ENCODE data around the gene CREB5.

Gene CREB5

GRCh38 chr7:28531291-28531690 is 119.0 kb downstream of the CREB5 start:
- Histone ChIP-seq H2AFZ (ENCODE audit: low read depth) (no peak overlapping the region), H3K36me3 (ENCODE audit: insufficient read depth) (no peaks in the 10 kb centered on the region), H3K4me1 (ENCODE audit: low read depth, poor library complexity, severe bottlenecking) (no peaks in the 10 kb centered on the region), H3K27ac (no peak overlapping the region), H3K4me3 (IDR thresholded peaks at IDR 0.05; ENCODE audit: insufficient read depth, low read depth, low read length) (no peak overlapping the region), H3K4me2 (no peak overlapping the region), H4K20me1 (ENCODE audit: insufficient read depth) (no peaks in the 10 kb centered on the region), H3K79me2 (ENCODE audit: insufficient read depth, low read depth) (no peaks in the 10 kb centered on the region), H3K9ac (no peak overlapping the region), H3K27me3 (ENCODE audit: insufficient read depth, low read depth) (no peaks in the 10 kb centered on the region)
- TF ChIP-seq, protein P1, sequence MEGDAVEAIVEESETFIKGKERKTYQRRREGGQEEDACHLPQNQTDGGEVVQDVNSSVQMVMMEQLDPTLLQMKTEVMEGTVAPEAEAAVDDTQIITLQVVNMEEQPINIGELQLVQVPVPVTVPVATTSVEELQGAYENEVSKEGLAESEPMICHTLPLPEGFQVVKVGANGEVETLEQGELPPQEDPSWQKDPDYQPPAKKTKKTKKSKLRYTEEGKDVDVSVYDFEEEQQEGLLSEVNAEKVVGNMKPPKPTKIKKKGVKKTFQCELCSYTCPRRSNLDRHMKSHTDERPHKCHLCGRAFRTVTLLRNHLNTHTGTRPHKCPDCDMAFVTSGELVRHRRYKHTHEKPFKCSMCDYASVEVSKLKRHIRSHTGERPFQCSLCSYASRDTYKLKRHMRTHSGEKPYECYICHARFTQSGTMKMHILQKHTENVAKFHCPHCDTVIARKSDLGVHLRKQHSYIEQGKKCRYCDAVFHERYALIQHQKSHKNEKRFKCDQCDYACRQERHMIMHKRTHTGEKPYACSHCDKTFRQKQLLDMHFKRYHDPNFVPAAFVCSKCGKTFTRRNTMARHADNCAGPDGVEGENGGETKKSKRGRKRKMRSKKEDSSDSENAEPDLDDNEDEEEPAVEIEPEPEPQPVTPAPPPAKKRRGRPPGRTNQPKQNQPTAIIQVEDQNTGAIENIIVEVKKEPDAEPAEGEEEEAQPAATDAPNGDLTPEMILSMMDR (conservative IDR thresholded peaks at IDR 0.05; ENCODE audit: low read depth, low read length), result no peak

- no peak overlapping the region for H2AFZ ChIP-seq (ENCODE audit: low read depth)
- H3K4me3 ChIP-seq (IDR thresholded peaks at IDR 0.05; ENCODE audit: insufficient read depth, low read depth, low read length), result no peak overlapping the region
- H3K4me2 ChIP-seq, result no peak overlapping the region
- H3K9ac ChIP-seq, result no peak overlapping the region
- H4K20me1 ChIP-seq (ENCODE audit: insufficient read depth), result no peaks in the 10 kb centered on the region
- no peaks in the 10 kb centered on the region for H3K79me2 ChIP-seq (ENCODE audit: insufficient read depth, low read depth)
- H3K36me3 ChIP-seq (ENCODE audit: insufficient read depth), result no peaks in the 10 kb centered on the region
- TF ChIP-seq, protein P1 (conservative IDR thresholded peaks at IDR 0.05; ENCODE audit: low read depth, low read length), result no peak
- H3K27ac ChIP-seq, result no peak overlapping the region
- H3K27me3 ChIP-seq (ENCODE audit: insufficient read depth, low read depth), result no peaks in the 10 kb centered on the region
- H3K4me1 ChIP-seq (ENCODE audit: low read depth, poor library complexity, severe bottlenecking), result no peaks in the 10 kb centered on the region
Measured at GRCh38 chr7:28532181-28532580, 119.9 kb downstream of the CREB5 start.

- Histone ChIP-seq H3K4me1 (ENCODE audit: low read depth, poor library complexity, severe bottlenecking) (no peaks in the 10 kb centered on the region), H3K9ac (no peak overlapping the region), H3K4me2 (no peak overlapping the region)
Measured at GRCh38 chr7:28533267-28533666, 120.9 kb downstream of the CREB5 start.

GRCh38 chr7:28533731-28534531 is 121.6 kb downstream of the CREB5 start:
- Histone ChIP-seq H3K27me3 (ENCODE audit: insufficient read depth, low read depth) (no peaks in the 10 kb centered on the region), H3K4me1 (ENCODE audit: low read depth, poor library complexity, severe bottlenecking) (peaks cover under 1% of the 10 kb centered on the region), H3K27ac (no peak overlapping the region), H3K9ac (no peak overlapping the region), H2AFZ (ENCODE audit: low read depth) (no peak overlapping the region), H3K4me2 (no peak overlapping the region), H3K4me3 (IDR thresholded peaks at IDR 0.05; ENCODE audit: insufficient read depth, low read depth, low read length) (no peak overlapping the region), H4K20me1 (ENCODE audit: insufficient read depth) (no peaks in the 10 kb centered on the region), H3K36me3 (ENCODE audit: insufficient read depth) (no peaks in the 10 kb centered on the region), H3K79me2 (ENCODE audit: insufficient read depth, low read depth) (no peaks in the 10 kb centered on the region)
- TF ChIP-seq, protein P1 (conservative IDR thresholded peaks at IDR 0.05; ENCODE audit: low read depth, low read length), result no peak

More at GRCh38 chr7:28533267-28533666, 120.9 kb downstream of the CREB5 start:
- H3K36me3 ChIP-seq (ENCODE audit: insufficient read depth), result no peaks in the 10 kb centered on the region
- TF ChIP-seq, protein P1 (conservative IDR thresholded peaks at IDR 0.05; ENCODE audit: low read depth, low read length), result no peak
- H2AFZ ChIP-seq (ENCODE audit: low read depth), result no peak overlapping the region
- H3K27me3 ChIP-seq (ENCODE audit: insufficient read depth, low read depth), result no peaks in the 10 kb centered on the region
- no peak overlapping the region for H3K4me3 ChIP-seq (IDR thresholded peaks at IDR 0.05; ENCODE audit: insufficient read depth, low read depth, low read length)
- H4K20me1 ChIP-seq (ENCODE audit: insufficient read depth), result no peaks in the 10 kb centered on the region
- H3K79me2 ChIP-seq (ENCODE audit: insufficient read depth, low read depth), result no peaks in the 10 kb centered on the region
- no peak overlapping the region for H3K27ac ChIP-seq
